ENCODE measurements around the gene ZDHHC11.

The ZDHHC11 gene

GRCh38 chr5:878125-878524 is 27.3 kb upstream of the ZDHHC11 start:
- no peak for DNase-seq

DNA sequence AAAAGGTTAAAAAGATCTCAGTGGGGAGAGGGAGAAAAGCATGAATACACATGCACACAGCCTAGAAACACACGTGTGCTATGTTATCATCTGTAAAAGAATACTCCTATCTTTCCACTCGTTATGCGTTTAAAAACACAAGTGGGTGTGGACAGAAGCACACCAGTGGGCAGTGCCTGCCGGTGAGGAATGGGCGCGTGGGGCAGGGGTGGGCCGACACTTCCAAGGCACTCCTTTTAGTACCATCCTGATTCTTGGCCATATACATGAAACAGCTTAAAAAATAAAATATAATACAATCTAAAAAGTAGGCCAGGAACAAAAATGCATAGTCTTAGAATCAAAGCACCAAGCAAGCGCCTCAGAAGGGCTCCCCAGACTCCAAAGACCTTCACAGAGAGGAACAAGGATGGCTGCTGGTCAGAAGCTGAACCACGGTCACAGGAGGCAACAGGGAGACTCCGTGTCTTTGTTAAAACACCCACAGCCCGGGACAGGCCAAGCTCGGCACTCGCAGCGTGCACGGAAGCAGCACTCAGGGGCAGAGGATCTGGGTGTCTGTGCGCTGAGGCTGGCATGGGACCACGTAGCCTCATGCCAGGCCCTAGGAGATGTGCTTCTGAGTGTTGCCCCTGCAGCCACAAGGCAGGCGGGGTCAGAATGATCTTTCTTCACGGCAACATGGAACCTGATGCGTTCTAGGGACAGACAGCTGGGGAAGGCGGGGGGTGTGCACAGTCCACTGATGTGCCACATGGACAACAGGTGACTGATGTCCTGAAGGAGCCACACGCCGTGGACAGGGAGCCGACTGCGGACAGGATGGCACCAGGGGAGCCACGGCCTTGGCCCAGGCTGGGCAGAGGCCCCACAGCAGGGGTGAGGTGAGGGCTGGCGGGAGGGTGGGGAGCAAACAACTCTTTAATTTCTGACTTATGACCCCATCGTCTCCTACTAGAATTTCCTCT is 25.9 kb upstream of the ZDHHC11 start:
- DNase-seq: no peak

- DNase-seq: no peak
Measured at GRCh38 chr5:875931-876330, 25.1 kb upstream of the ZDHHC11 start.

- DNase-seq: no peak
Measured at GRCh38 chr5:873328-873727, 22.5 kb upstream of the ZDHHC11 start.

GRCh38 chr5:872301-872700 is 21.5 kb upstream of the ZDHHC11 start:
- no peak for DNase-seq

- DNase-seq: no peak
Measured at GRCh38 chr5:871596-872298, 21.0 kb upstream of the ZDHHC11 start.

DNA sequence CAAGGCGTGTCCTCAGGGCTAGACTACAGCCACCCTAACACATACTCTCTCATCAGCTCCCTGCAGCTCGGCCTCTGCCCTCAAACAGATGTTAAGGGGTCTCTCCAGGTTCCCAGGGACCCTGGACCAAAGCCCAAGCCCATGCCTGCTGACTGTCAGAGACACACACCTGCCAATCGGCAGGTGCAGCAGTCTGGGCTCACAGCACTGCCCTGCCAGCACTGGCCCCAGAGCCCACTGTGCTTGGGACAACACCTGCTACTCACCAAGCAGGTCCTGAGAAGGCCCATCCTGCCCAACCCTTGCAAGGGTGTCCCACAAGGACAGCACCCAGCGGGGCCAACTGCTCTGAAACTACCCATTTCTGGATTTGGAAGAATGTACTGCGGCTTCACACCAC is 20.2 kb upstream of the ZDHHC11 start:
- DNase-seq: no peak

GRCh38 chr5:868428-869135 is 17.8 kb upstream of the ZDHHC11 start:
- DNase-seq: no peak

- DNase-seq: no peak
Measured at GRCh38 chr5:867300-867870, 16.6 kb upstream of the ZDHHC11 start.

GRCh38 chr5:865771-866170 is 15.0 kb upstream of the ZDHHC11 start:
- no peak for DNase-seq

DNA sequence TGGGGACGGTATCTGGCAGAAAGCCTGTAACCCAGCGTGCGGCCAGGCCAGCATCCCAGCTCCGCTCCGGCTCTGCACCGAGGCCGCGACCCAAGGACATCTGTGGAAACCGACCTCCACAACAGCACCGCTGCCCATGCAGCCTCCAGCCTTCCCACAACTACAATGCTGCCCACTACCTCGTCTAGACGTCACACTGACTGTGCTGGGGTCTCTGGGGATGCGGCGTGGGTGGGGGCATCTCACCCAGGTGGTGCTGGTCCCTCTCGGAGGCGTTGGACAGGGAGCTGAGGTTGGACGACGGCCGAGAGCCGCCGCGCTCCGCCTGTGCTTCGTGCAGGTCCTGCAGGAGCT is 14.4 kb upstream of the ZDHHC11 start:
- DNase-seq: no peak

- no peak for DNase-seq
Measured at GRCh38 chr5:864492-865167, 13.8 kb upstream of the ZDHHC11 start.

GRCh38 chr5:863244-863805 is 12.5 kb upstream of the ZDHHC11 start:
- DNase-seq: no peak

GRCh38 chr5:862367-863243 is 11.8 kb upstream of the ZDHHC11 start:
- no peak for DNase-seq

DNA sequence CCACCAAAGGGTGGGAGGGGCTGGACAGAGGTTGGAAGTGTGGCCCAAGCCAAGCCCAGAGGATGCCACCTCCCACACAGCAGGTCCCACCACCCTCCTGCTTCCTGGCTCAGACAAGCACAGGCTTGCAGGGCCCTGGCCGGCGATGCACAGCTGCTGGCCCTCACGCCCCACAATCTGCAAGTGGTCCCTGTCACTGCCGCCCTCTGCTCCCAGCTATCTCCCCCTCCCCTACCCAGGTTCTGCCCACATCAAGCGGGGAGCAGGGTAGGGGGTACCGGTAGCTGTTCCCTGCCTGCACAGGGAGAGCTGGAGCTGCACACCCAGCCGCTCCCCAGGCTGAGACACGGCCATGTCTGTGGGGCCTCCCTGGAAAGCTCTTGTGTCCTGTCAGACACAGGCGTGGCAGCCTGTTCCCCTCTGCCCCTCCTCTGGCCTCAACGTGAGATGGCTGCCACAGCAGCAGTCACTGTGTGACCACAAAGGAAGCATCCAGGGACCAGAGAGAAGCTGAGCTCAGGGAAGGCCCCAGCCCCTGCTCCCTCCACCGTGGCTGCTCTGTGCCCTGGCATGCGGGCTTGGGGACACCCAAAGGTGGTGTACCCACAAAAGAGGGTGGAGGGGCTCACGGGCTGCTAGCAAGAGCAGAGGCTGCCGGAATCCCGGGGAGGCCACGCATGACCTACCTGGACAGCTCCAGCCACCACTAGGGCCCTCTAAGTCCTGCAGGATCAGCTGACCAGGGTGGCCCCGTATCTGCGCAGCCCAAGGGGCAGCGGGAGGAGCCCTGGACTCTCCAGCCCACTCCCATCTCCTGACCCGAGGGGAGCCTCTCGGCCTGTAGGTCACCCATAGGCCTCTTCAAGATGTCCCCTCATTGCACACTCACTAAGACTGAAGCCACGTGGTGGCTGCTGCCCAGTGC is 10.9 kb upstream of the ZDHHC11 start:
- DNase-seq: no peak

DNA sequence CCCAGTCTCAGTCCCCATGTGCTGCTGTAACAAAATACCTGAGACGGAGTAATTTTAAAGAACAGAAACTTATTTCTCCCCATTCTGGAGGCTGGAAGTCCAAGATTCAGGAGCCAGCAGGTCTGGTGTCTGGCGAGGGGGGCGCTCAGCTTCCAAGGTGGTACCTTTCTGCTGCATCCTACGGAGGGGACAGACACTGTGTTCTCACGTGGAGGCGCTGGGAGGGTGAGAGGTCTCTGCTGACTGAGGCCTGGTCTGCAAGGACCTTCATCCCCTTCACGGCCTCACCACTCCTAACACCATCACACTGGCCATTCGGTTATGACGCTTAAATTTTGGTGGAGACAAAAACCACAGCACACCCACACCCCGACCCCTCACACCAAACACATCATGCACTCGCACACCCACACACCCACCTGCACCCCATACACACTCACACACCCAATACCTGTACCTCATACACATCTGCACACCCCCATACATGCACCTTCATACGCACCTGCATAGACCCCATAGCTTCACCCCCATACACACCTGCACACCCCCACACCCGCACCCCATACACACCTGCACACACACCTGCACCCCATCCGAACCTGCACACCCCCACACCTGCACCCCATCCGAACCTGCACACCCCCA is 9.8 kb upstream of the ZDHHC11 start:
- DNase-seq: no peak

GRCh38 chr5:859798-860296 is 9.1 kb upstream of the ZDHHC11 start:
- no peak for DNase-seq

DNA sequence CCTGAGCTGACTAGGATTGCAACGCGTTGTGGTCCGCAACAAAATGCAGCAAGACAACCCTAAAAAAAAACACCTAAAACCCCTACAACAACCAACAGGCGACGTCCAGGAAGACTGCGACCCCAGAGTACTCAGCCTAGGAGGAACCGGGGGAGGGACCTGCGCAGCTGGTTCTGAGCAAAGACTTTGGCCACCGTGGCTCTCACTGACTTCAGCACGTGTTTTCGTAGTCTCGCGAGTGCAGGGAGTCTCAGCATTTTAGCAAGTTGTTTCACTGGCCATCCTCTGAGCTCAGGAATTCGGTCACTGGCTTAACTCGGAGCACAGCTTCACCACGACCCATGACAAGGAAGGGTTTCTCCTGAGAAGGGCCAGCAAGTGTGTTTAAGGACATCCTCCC is 8.6 kb upstream of the ZDHHC11 start:
- no peak for DNase-seq

DNA sequence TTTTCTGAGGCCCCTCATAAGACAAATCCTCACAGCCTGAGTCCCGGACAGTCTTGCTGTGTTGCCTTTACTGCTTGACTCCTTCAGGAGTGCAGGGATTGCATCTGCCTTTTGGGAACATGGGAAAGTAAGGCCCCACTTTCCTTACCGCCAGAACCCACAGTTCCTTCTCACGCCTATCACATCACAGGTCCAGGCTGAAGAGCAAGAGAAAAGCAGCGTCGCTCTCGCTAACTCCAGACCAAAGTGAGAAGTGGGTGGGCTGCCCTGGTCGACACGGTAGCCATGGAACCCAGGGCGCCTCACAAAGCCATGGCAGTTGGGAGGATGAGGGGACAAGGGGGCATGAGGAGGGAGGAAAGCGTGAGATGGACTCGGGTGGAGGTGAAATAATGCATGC is 7.9 kb upstream of the ZDHHC11 start:
- no peak for DNase-seq
